T-helper 1 cell treated with Interleukin-12 subunit alpha and Interleukin-12 subunit beta and Interleukin-4 antibody, amounts not matched to agents 30 μg/mL and 1 μg/mL, for 36 hours (primary cell): ENCODE results near the gene MDM4.

Experiments
- H3K27ac Mint-ChIP-seq: one replicate; pipeline ENCODE4 v1.8.0; 2021; ENCODE audit warnings: mild to moderate bottlenecking, mixed read lengths
- H3K27me3 Mint-ChIP-seq: one replicate; pipeline ENCODE4 v1.8.0; 2021; ENCODE audit warnings: low read depth, mixed read lengths
- H3K36me3 Mint-ChIP-seq: one replicate; pipeline ENCODE4 v1.8.0; 2021; ENCODE audit warnings: low read depth, mixed read lengths
- H3K4me1 Mint-ChIP-seq: one replicate; pipeline ENCODE4 v1.8.0; 2021; ENCODE audit warnings: low read depth, mixed read lengths
- H3K4me3 Mint-ChIP-seq: one replicate; pipeline ENCODE4 v1.8.0; 2021; ENCODE audit warnings: mild to moderate bottlenecking, moderate library complexity, mixed read lengths
- H3K9me3 Mint-ChIP-seq: one replicate; pipeline ENCODE4 v1.8.0; 2021; ENCODE audit warnings: mixed read lengths

MDM4 gene, protein sequence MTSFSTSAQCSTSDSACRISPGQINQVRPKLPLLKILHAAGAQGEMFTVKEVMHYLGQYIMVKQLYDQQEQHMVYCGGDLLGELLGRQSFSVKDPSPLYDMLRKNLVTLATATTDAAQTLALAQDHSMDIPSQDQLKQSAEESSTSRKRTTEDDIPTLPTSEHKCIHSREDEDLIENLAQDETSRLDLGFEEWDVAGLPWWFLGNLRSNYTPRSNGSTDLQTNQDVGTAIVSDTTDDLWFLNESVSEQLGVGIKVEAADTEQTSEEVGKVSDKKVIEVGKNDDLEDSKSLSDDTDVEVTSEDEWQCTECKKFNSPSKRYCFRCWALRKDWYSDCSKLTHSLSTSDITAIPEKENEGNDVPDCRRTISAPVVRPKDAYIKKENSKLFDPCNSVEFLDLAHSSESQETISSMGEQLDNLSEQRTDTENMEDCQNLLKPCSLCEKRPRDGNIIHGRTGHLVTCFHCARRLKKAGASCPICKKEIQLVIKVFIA

DNA sequence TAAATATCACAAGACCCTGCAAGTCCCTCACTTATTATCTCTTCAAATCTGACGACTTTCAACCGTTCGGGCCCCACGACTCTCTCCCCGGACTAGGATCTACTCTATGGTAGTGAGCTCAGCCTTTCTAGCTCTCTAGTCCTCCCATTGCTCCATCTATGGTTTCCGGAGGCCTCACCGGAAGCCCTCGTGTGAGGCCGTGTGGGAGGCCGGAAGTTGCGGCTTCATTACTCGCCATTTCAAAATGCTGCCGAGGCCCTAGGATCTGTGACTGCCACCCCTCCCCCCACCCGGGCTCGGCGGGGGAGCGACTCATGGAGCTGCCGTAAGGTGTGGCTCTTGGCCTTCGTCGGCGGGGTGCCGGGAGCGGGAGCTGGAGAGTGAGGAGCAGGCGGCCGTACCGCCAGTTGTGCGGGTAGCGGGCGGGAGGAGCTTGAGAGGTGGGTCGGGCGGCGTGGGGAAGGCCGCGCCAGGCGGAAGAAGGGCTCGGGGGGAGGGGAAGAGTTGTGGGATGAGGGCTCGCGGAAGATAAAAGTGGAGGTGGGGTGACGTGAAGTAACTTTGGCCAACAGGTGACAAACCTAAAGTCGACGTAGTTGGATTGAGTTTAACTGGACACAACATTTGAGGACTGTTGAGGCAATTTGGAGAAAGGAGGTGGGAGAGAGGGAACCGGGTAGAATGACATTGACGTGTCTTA is at the start of gene MDM4:
Gene MDM4 (plus strand): TSS at position 227 of the 700 bp plus-strand sequence. CDS start 9,113 bp downstream, outside the sequence.
- Mint-ChIP-seq H3K27ac (no peak within 1 kb of the TSS), H3K27me3 (no peaks in the 10 kb centered on the region), H3K36me3 (peaks cover 27% of the 10 kb centered on the region), H3K4me1 (peaks cover 48% of the 10 kb centered on the region), H3K9me3 (no peaks in the 10 kb centered on the region), H3K4me3 (no peak within 1 kb of the TSS)

DNA sequence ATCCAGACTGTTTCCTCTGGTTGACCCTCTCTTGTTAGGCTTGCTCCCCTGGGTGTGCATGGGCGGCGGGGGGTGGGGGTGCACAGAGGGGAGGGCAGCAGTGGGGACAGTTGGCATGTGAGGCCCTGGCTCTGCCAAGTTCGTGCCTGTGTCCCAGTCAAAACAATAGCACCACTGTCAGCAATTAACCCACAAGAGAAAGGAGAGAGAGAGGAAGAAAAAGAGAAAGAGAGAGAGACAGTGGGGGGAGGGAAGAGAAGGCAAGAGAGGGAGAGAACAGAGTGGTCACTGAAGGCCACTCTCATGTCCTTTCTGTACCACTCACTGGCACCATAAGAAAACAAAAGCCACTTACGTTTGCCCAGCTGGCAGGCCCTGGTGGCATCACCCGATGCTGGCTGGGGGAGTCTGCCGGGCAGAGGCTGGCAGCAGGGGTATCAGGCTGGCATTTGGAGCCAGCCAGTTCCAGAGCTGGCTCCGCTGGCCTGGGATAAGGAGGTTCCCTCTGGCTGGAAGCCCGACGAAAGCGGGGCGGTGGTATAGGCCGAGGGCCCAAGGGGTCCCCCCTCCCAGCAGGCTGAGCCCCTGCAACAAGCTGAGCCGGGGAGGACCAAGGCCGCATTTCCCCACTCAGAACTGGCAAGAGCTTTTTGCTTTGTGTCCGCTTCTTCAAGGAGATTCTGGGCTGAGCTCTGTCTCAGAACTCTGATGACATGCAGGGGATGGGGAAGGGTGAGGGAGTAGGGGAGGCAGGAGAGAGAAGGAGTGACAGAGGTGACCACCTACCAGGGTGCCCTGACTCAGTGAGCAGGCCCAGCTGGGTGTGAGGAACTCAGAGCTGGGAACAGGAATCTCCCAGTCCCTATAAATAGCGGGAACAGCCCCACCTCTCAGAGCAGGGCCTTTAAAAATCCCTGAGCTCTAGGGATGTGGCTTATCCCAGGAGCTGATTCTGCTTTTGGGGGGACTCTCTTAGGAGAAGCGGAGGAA is 49.5 kb upstream of the MDM4 start:
- no peaks in the 10 kb centered on the region for H3K27me3 Mint-ChIP-seq
- H3K9me3 Mint-ChIP-seq = no peaks in the 10 kb centered on the region
- H3K27ac Mint-ChIP-seq = peak overlapping the region; percentile 83
- H3K36me3 Mint-ChIP-seq = peaks cover 18% of the 10 kb centered on the region
- peaks cover 37% of the 10 kb centered on the region for H3K4me1 Mint-ChIP-seq
- H3K4me3 Mint-ChIP-seq = no peak overlapping the region

DNA sequence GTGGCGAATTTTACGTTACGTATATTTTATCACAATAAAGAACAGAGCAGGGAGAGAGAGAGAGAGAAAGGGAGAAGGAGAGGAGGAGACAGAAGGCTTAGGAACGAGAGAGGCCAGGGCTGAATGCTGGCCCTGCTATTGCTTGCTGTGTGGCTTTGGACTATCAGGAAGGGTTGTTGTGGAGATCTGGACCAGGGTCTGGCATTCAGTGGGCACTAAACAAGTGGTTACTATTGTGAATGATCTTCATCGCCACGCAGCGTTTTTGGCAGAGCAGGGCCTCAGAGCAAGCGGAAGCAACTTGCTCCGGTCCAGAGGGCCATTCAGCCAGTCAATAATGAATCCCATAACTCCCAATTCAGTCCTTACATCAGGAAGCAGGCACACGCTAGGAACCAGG is 48.0 kb upstream of the MDM4 start:
- no peak overlapping the region for H3K4me3 Mint-ChIP-seq
- no peaks in the 10 kb centered on the region for H3K9me3 Mint-ChIP-seq
- H3K4me1 Mint-ChIP-seq = peaks cover 23% of the 10 kb centered on the region
- H3K27me3 Mint-ChIP-seq = no peaks in the 10 kb centered on the region
- peaks cover 21% of the 10 kb centered on the region for H3K36me3 Mint-ChIP-seq
- H3K27ac Mint-ChIP-seq = no peak overlapping the region

DNA sequence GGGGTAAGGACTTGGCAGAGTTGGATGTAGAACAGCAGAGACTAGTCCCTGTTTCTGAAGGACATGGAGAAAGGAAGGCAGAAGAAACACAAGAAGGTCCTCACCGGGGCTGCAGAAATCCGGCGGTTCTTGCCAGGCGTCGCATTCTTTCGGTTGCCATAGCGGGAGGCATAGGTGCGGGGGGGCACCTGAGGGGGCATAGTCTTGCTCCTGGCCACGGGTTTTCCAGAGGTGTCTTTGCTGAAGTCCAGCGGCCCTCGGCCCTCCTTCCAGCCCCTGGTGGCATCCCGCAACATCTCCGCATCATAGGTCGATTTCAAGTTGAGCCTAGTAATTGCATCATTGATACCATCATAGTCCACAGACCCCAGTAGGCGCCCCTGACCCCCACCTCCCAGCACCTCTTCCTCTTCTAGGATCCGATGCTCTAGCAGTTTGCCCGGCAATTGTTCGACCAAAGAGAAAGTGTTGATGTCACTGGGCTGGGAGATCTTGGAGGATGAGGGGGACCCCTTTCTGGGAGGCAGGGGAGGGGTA is 47.4 kb upstream of the MDM4 start:
- Mint-ChIP-seq H3K27ac (no peak overlapping the region), H3K9me3 (no peaks in the 10 kb centered on the region), H3K27me3 (no peaks in the 10 kb centered on the region), H3K36me3 (peaks cover 18% of the 10 kb centered on the region), H3K4me3 (no peak overlapping the region), H3K4me1 (peaks cover 18% of the 10 kb centered on the region)

DNA sequence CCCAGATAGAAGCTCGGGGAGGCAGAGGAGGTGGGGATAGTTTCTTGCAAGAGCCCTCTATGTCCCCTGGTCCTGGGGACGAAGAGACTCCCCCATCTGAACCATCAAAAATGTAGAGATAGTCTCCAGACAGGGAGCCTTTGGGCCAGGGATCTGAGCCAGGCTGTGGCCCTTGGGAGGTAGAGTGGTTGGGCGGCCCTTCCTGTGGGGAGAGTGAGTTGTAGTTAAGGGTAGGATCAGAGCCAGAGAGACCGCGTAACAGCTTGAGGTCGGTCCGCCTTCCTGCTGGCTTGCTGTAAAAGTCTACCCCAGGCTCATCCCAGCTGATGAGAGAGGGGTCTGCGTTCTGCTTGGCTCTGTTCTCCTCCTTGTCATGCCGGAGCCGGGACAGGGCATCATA is 46.9 kb upstream of the MDM4 start:
- Mint-ChIP-seq H3K36me3 (peaks cover 14% of the 10 kb centered on the region), H3K9me3 (no peaks in the 10 kb centered on the region), H3K27me3 (no peaks in the 10 kb centered on the region), H3K4me1 (peaks cover 13% of the 10 kb centered on the region), H3K27ac (no peak overlapping the region), H3K4me3 (no peak overlapping the region)

DNA sequence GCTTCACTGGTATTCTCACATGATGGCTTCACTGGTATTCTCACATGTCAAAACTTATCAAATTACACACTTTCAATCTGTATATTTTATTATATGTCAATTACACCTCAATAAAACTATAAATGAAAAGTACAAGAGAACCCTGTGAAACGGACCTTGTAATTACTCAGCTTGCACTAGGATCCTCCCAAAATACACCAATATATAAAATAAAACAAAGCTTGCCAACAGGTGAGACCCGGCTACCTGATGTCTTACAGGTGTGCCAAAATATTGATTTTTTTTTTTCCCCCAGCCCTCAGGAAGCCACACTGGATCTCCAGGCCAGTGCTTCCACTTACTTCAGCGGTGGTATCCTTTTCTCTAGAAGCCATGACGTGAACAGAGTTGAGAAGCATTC is 44.5 kb upstream of the MDM4 start:
- H3K9me3 Mint-ChIP-seq = no peaks in the 10 kb centered on the region
- peaks cover 3% of the 10 kb centered on the region for H3K4me1 Mint-ChIP-seq
- H3K27ac Mint-ChIP-seq = no peak overlapping the region
- no peaks in the 10 kb centered on the region for H3K27me3 Mint-ChIP-seq
- H3K4me3 Mint-ChIP-seq = no peak overlapping the region
- peaks cover 12% of the 10 kb centered on the region for H3K36me3 Mint-ChIP-seq

DNA sequence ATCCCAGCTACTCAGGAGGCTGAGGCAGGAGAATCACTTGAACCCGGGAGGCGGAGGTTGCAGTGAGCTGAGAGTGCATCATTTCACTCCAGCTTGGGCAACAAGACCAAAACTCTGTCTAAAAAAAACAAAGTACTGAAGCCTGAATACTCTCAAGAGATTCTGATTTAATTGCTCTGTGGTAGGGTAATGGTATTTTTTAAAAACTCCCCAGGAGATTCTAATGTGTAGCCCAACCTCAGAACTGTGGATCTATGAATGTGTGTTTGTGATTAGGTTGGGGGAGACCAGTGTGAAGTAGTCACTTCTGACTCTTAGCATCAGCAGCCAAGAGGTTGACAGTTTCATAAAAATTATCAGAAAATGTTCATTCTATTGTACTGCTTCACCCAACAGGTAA is 43.5 kb upstream of the MDM4 start:
- H3K4me1 Mint-ChIP-seq = peaks cover 3% of the 10 kb centered on the region
- no peaks in the 10 kb centered on the region for H3K9me3 Mint-ChIP-seq
- H3K36me3 Mint-ChIP-seq = peaks cover 12% of the 10 kb centered on the region
- no peaks in the 10 kb centered on the region for H3K27me3 Mint-ChIP-seq
- H3K27ac Mint-ChIP-seq = no peak overlapping the region
- no peak overlapping the region for H3K4me3 Mint-ChIP-seq

DNA sequence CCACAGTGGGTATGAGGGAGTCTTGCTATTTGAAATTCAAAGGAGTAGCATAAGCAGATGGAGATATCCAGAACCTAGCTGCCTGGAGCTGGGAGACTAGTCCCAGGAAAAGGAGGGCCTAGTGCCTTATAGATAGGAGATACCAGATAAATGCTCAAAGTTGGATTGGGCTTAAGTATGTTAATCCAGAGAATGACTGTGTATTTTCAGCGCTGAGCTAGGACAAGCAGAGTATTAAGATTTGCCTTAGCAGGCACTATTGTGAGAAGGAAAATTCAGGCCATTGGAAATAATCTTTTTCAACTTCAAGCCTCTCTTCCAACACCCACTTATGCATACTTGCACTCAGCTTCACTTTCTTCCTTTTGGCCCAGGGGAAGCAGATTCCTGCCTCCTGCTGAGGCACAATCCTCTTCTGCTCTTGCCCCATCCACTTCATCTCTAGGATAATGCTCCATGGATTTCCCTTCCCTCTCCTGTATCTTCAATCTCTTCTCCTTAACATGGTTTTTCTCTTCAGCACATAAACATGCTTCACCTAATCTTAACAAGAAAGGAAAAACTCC is 42.7 kb upstream of the MDM4 start:
- Mint-ChIP-seq H3K27ac (no peak overlapping the region), H3K4me1 (peaks cover 2% of the 10 kb centered on the region), H3K4me3 (no peak overlapping the region), H3K27me3 (no peaks in the 10 kb centered on the region), H3K36me3 (peaks cover 10% of the 10 kb centered on the region), H3K9me3 (no peaks in the 10 kb centered on the region)

DNA sequence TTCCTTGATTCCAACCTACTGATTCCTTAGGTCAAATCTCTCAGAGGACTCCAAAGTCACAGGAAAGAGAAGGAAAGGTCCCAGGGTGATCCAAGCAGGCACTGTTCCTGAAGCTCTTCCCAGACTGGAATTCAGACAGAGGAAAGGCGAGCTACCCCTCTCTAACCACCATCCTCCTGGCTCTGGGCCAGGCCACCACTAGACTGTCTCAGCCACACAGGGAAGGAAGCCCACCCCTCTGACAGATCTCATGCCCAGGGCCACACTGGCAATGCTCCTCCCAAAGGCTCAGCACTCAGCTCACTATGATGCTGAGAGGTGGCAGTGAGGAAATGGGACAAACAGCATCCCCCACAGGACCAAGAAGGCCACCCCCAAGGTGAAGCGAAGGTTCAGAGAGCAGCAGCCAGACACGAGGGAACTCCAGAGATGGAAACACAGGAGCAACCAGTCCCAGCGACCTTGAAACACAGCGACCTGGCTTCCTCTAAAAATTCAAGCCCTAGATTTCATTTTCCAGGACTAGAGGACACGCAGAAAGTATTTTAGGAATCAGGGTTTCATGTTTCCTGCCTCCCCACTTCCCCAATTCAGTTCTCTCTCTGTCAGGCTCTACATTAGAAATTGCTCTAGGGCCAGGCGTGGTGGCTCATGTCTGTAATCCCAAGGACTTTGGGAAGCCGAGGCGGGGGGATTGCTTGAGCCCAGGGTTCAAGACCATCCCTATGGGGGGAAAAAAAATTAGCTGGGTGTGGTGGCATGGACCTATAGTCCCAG is 40.4 kb upstream of the MDM4 start:
- Mint-ChIP-seq H3K9me3 (no peaks in the 10 kb centered on the region), H3K4me3 (no peak overlapping the region), H3K27me3 (no peaks in the 10 kb centered on the region), H3K36me3 (peaks cover 4% of the 10 kb centered on the region), H3K4me1 (peaks cover 14% of the 10 kb centered on the region), H3K27ac (no peak overlapping the region)

DNA sequence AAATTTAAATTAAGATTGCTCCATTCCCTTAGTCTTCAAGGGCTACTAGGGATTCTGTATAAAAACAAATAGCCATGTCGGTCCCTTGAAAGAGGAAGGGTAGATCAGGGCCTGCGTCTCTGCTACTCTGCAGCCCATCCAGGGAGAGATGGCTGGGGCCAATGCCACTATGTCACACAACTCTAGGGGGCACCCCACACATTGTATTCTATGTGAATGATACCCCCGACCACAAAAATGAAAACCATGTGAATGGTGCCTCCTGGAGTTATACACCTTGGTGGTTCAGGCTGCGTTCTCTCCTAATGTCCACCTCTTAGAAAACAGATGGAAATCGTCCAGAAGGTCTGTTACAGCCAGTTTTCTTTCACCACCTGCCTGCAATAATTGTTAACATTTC is 39.6 kb upstream of the MDM4 start:
- H3K27me3 Mint-ChIP-seq = no peaks in the 10 kb centered on the region
- peaks cover 16% of the 10 kb centered on the region for H3K4me1 Mint-ChIP-seq
- H3K36me3 Mint-ChIP-seq = peaks cover 4% of the 10 kb centered on the region
- no peaks in the 10 kb centered on the region for H3K9me3 Mint-ChIP-seq
- no peak overlapping the region for H3K27ac Mint-ChIP-seq
- no peak overlapping the region for H3K4me3 Mint-ChIP-seq

DNA sequence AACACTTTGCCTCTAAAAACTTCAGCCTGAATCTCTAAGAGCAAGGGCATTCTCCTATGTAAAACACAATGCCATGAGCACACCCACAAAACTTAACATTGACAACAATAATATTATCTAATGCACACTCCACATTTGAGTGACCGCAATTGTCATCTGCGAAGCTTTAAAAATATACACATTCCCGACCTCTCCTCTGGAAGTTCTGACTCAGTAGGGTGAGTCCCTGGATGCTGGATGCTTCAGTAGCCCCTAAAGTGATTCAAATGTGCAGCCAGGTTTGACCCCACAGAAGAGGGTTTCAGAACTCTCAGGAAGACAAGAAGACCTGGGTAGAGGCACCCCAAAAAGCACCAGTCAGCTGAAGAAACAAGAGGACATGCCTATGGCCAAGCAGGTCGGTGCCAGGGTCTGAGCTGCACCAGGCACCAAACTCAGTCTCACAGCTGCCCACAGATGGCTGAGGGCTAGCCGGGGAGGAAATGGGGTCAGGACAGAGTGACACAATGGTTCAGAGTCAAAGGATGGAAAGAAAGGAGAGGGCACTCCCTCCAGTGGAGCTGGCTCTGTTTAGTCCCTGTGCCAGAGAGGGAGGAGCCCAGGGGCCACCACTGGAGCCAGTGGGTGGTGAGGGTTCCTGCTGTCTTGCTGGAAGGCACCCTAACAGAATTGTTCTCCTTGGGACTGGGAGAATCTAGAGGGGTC is 39.0 kb upstream of the MDM4 start:
- Mint-ChIP-seq H3K4me3 (no peak overlapping the region), H3K9me3 (no peaks in the 10 kb centered on the region), H3K27me3 (no peaks in the 10 kb centered on the region), H3K27ac (no peak overlapping the region), H3K4me1 (peaks cover 16% of the 10 kb centered on the region), H3K36me3 (peaks cover 4% of the 10 kb centered on the region)

DNA sequence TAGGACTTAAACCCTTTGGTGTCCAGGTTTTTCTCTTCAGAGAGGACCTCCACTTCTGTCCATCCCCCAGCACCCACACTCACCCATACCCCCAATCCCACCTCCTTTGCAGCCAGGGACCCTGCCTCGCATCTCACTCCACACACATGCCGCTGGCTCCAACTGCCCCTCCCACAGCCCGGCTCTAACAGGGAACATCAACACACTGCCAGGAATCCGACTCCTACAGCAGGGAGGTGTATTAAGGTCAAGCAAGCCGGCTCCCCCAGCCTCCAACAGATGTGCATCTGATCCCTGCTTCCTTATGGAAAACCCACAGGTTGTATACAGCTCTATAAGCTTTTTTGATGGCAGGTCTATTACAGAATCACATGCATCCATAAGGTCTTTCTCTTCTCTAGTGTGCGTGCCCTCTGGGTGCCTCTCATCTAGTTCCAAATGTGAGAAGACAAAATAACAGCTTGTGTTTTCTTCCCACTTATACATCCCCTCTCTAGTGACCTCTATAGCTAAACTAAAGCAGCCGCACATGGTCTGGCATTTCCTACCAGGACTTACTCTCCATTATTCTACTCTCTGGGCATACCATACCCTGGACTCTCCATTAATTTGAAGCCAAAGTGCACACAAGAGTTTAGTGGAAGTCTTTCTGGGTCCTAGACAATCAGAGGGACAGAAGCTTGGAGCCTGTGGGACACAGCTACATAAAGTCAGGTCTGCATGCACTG is 37.9 kb upstream of the MDM4 start:
- no peak overlapping the region for H3K27ac Mint-ChIP-seq
- no peak overlapping the region for H3K4me3 Mint-ChIP-seq
- peaks cover 16% of the 10 kb centered on the region for H3K4me1 Mint-ChIP-seq
- no peaks in the 10 kb centered on the region for H3K27me3 Mint-ChIP-seq
- peaks cover 2% of the 10 kb centered on the region for H3K36me3 Mint-ChIP-seq
- H3K9me3 Mint-ChIP-seq = no peaks in the 10 kb centered on the region
